ENCODE measurements around the gene HECA.
"Not testable (repeated sequence)": the region's sequence is repeated elsewhere in the genome, so short reads cannot be mapped to it uniquely, and the experiment has no call there.

Gene HECA

DNA sequence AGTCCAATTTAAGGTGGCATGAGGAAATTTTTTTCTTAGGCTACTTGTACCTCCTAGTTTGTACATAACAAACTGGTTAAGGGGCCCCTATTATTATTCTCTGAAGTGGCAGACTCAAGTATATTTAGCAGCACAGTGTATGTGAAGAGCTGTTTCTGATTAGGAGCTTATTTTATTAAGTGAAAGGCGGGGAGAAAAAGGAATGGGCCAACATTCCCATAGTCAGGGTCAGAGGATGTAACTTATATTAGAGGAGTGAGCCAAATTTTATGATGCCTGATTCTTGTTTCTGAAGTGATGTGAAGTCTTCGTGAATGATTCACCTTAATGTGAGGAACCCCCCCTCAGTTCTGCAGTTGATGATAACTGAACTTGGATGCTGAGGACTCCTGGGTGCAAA lies 2.8 kb downstream of the HECA start:
- DNase-seq = no peak

GRCh38 chr6:139140854-139141253 lies 6.0 kb downstream of the HECA start:
- not testable (repeated sequence) for DNase-seq

DNA sequence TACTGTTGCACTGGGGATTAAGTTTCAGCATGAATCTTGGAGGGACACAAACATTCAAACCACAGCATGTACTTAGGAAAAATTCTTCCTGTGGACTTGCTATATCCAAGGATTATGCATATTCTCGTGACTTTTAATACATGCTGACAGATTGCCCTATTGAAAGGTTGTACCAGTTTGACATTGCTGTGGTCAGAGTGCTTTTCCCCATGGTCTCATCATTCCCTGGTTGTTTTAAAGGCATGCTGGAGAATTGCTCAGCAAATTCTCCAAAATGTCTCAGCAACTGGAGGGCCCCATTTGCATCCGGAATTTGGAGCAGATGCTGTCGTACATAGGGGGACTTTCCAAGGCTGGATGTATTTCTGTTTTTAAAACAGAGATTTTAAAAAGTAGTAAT lies 7.4 kb downstream of the HECA start:
- no peak for DNase-seq

GRCh38 chr6:139143111-139143510 lies 8.2 kb downstream of the HECA start:
- DNase-seq = no peak

GRCh38 chr6:139144490-139145085 lies 9.7 kb downstream of the HECA start:
- no peak for DNase-seq

DNA sequence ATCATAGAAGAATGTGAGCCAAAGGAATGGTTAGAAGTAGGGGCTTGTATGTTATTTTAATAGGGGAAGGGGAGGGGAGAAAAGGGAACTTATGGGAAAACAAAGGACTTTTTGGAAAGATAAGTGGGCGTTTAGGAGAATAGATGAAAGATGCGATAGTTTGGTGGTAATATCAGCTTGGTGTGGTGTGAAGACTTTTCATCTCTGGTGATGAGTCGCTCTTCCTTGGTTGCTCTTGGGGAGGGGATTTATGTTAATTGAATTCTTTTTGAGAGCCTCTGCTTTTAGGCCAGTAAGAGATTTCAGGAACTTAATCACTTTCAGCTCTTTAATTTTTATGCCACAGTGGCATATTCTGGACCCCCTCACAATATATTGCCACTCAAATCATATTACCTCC lies 10.8 kb downstream of the HECA start:
- DNase-seq = no peak

DNA sequence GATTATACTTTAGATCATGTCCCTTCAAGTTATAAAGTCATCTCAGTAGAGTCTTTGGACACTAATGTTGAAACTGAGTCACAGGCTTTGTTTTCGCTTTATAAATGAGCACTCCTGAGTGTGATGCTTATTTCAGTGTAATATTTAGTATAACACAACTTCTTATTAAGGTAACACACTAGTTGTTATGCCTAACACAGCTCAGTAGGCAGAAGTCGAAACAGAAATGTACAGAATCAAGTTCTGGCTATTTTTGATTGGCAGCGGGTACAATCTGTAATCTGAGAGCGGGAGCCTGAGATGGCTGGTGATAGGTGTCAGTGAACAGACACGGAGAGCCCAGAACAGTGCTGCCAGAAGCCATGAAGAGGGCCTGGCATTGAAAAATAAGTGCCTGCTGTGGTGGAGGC lies 11.4 kb downstream of the HECA start:
- DNase-seq = no peak

- no peak for DNase-seq
Observed at GRCh38 chr6:139147628-139148027, 12.7 kb downstream of the HECA start.

DNA sequence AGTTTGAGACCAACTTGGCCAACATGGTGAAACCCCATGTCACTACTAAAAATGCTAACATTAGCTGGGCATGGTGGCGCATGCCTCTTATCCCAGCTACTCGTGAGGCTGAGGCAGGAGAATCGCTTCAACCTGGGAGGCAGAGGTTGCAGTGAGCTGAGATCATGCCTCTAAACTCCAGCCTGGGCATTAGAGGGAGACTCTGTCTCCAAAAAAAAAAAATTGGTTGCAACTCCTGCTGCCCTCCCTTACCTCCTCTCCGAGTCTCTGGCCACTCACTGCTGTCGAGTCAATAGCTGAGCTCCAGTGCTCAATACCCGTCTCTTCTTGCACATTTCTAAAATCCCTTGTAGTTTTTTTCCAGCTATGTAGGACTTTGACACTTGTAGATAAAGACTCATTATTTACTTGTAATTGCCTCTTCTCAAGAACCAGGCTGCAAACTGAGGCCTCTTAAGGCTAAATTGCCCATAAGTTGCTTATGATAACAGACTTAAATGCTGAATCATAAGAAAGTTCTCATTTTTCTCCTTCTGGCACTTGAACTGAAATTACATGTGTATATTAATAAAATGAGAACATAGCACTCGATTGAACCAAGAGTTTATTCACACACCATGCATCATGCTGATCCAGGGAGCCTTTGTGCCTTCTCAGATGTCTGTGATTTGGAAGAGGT lies 13.8 kb downstream of the HECA start:
- DNase-seq = no peak

DNA sequence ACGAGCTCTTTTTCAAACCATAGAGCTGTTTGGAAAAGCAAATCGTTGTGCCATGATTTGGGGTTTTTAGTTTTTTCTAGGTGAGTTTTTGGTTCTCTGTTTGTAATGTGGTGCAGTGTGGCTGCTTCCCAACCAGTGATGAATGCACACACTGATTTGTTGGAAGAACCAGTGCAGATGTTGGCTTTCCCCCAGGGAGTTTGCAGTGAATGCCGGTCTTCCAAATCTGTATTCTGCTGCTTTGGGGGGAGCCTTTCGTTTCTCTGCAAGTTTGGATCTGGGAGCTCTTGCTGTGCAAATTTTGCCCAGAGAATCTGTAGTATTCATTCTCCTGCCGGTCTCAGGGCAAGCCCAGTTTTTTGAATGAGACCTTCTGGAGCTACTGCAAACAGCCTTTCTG lies 14.5 kb downstream of the HECA start:
- DNase-seq = no peak

GRCh38 chr6:139150920-139151319 lies 16.0 kb downstream of the HECA start:
- no peak for DNase-seq

DNA sequence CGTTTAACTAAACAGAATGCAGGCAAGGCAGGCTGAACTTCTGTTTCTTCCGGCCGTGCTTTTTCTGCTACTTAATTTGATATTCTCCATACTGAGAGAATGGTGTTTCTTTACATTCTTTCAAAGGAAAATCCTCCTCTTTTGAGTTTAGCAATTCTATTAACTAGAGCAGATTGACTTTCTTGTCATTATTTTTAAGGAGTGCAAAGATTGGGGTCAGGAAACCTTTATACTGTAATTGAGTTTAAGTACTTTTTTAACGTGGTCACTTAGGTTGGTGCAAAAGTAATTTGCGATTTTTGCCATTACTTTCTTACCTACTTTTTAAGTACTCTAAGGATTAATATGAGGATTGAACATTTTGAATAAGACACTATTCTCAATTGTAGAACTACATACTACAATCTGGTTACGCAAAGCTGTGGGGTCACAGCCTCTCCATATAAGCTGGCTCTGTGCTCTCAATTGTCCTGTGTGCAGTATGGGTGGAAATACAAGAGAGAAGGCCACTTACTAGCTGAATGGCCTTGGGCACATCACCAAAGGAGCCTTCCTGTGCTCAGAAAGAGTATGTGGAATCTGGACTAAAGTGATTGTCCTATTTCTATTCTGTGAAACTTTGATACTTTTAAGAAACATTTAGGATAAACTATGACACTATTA lies 16.7 kb downstream of the HECA start:
- no peak for DNase-seq

GRCh38 chr6:139152088-139152891 lies 17.4 kb downstream of the HECA start:
- no peak for DNase-seq

- DNase-seq = no peak
Observed at GRCh38 chr6:139152892-139153271, 18.0 kb downstream of the HECA start.

- DNase-seq = no peak
Observed at GRCh38 chr6:139153855-139154254, 19.0 kb downstream of the HECA start.

DNA sequence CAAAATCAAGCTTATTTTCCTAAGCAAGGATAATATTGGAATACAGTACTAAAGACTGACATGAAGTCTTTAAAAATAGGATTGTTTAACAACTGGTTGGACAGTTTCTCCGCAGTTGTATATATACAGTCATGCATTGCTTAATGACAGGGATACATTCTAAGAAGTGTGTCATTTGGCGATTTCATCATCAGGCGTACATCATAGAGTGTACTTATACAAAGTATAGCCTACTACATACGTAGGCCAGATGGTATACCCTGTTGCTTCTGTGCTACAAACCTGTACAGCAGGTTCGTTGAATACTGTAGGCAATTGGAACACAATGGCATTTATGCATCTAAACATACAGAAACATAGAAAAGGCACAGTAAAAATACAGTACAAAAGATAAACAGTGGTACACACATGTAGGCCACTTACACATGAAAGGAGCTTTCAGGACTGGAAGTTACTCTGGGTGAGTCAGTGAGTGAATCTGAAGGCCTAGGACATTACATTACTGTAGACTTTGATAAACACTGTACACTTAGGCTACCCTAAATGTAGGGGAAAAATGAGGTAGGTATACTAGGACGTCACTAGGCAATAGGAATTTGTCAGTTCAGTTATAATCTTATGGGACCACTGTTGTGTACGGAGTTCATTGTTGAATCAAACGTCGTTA lies 20.1 kb downstream of the HECA start:
- no peak for DNase-seq

GRCh38 chr6:139156102-139156501 lies 21.2 kb downstream of the HECA start:
- no peak for DNase-seq

DNA sequence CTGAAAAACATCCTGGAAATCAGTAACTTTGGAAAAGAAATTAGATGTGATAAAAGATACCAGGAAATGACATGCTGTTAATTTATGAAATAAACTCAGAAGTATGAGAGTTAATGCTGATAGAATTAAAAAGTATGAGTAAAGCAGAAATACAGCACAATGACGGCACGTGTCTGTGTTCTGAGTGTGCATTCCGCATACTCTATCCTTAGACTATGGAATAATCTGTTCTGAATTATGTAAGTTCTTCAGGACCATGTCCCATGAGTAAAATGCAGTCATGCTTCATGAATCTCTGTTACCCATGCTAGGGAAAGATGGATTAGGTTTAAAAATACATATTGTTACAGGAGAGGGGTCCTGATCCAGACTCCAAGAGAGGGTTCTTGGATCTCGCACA lies 21.7 kb downstream of the HECA start:
- DNase-seq = no peak

- not testable (repeated sequence) for DNase-seq
Observed at GRCh38 chr6:139157086-139157485, 22.2 kb downstream of the HECA start.

DNA sequence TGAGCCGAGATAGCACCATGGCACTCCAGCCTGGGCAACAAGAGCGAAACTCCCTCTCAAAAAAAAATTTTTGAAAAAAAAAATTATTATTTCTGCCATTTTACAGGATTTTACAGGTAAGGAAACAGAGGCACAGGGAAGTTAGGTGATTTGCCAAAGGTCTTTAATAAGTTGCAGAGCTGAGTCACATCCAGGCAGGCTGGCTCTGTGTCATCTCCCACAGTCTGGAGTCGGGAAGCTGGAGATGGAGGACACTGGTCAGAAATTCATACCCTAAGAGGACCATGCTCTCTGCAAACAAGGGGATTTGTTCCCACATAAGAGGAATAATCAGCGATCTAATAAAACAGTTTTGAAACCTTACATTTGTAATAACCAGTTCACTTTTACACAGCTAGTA lies 24.1 kb downstream of the HECA start:
- no peak for DNase-seq

DNA sequence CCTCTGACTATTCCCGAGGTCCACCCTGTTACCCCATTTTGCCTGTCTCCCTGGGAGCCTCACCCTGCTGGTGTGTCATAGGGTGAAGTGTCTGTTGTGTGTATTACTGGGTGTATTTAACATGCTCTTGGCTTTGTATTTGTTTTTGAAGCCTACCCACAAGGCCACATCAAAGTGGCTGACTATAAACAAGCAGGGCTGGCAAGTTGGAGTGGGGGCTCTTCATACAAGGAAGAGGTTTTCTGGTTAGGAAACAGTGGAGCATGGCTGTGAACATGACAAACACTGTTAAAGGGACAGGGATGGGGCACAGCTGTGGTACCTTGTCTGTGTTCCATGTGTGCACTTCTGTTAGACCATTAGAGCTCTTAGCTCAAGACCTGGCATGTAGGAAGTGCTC lies 26.3 kb downstream of the HECA start:
- DNase-seq = no peak

GRCh38 chr6:139161817-139162284 lies 27.0 kb downstream of the HECA start:
- no peak for DNase-seq

DNA sequence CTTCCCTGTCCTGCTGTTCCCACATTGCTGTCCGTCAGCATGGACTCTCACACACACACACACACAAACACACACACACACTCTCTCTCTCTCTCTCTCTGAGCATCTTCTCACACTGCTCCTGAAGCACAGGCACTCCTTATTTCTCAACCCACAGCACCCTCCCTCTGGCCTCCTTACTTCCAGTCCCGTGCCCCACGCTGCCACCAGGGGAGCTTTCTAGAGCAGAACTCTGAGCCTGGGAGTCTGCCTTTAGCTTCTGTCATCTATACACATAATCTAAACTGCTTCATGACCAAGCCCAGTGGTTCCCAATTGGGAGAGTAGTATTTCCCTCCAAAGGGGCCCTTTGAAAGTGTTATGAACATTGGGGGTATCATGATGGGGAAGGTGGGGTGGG lies 29.1 kb downstream of the HECA start:
- peak in 1 of 2 experiments; percentile 2 for DNase-seq

All from SW 1271 (cell line).